ENCODE data around the gene COPRS.

DNA sequence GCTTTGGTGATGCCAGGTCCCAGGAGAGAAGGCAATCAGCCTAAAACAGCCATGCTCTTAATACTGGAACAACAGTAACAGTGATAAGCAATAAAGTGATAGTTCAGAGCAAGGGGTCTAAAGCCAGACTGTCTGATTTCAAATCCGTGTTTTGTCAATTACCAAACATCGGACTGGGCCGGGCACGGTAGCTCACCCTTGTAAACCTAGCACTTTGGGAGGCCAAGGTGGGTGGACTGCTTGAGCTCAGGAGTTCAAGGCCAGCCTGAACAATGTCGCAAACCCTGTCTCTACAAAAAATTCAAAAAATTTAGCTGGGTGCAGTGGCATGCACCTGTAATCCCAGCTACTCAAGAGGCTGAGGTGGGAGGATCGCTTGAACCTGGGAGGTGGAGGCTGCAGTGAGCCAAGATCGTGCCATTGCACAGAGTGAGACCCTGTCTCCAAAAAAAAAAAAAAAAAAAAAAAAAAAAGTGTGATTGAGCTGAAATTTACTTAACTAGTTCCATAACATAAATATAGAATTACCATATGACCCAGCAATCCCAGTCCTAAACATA lies 5.1 kb downstream of the COPRS start:
- TF ChIP-seq, protein P1, sequence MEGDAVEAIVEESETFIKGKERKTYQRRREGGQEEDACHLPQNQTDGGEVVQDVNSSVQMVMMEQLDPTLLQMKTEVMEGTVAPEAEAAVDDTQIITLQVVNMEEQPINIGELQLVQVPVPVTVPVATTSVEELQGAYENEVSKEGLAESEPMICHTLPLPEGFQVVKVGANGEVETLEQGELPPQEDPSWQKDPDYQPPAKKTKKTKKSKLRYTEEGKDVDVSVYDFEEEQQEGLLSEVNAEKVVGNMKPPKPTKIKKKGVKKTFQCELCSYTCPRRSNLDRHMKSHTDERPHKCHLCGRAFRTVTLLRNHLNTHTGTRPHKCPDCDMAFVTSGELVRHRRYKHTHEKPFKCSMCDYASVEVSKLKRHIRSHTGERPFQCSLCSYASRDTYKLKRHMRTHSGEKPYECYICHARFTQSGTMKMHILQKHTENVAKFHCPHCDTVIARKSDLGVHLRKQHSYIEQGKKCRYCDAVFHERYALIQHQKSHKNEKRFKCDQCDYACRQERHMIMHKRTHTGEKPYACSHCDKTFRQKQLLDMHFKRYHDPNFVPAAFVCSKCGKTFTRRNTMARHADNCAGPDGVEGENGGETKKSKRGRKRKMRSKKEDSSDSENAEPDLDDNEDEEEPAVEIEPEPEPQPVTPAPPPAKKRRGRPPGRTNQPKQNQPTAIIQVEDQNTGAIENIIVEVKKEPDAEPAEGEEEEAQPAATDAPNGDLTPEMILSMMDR (optimal IDR thresholded peaks at IDR 0.05 in 1 of 3, IDR thresholded peaks at IDR 0.05 in 1 of 3, conservative IDR thresholded peaks at IDR 0.05 in 1 of 3; ENCODE audit: extremely low read depth in 1 of 3, insufficient read depth in 2 of 3, low read length in 3 of 3), result no peak
- no peak for TF ChIP-seq EZH2 (IDR thresholded peaks at IDR 0.05; ENCODE audit: low read length)

Measured in keratinocyte (primary cell).